ENCODE data around the gene SYNJ1.

Gene SYNJ1

GRCh38 chr21:32712641-32713040 lies 15.2 kb downstream of the SYNJ1 start:
- intact Hi-C loops (cut with DNase I; ENCODE audit: low total_unique reads), result no loop called here
- no peak for DNase-seq
- peaks cover 0 to 13% (median 0%) of the 10 kb centered on the region in 4 donors for H3K4me1 ChIP-seq
- H3K27me3 ChIP-seq, result no peaks in the 10 kb centered on the region
- no peaks in the 10 kb centered on the region for H3K36me3 ChIP-seq
- H3K27ac ChIP-seq, result no peak overlapping the region
- TF ChIP-seq CTCF (IDR thresholded peaks at IDR 0.05), result no peak
- peaks cover 0 to 4% (median 0%) of the 10 kb centered on the region in 3 donors for H3K9me3 ChIP-seq
- H3K4me3 ChIP-seq, result no peak overlapping the region

GRCh38 chr21:32712043-32712442 lies 15.8 kb downstream of the SYNJ1 start:
- Histone ChIP-seq H3K4me1 (peaks cover 0 to 13% (median 0%) of the 10 kb centered on the region in 4 donors), H3K27me3 (no peaks in the 10 kb centered on the region), H3K27ac (no peak overlapping the region), H3K9me3 (peaks cover 0 to 4% (median 0%) of the 10 kb centered on the region in 3 donors), H3K36me3 (no peaks in the 10 kb centered on the region), H3K4me3 (no peak overlapping the region)
- DNase-seq, result no peak
- TF ChIP-seq CTCF (IDR thresholded peaks at IDR 0.05), result no peak
- intact Hi-C loops (cut with DNase I; ENCODE audit: low total_unique reads), result no loop called here

GRCh38 chr21:32710987-32711386 lies 16.8 kb downstream of the SYNJ1 start:
- no peak for TF ChIP-seq CTCF (IDR thresholded peaks at IDR 0.05)
- Histone ChIP-seq H3K4me3 (no peak overlapping the region), H3K36me3 (no peaks in the 10 kb centered on the region), H3K9me3 (no peaks in the 10 kb centered on the region), H3K27me3 (no peaks in the 10 kb centered on the region), H3K4me1 (peaks cover 0 to 13% (median 0%) of the 10 kb centered on the region in 4 donors), H3K27ac (no peak overlapping the region)
- intact Hi-C loops (cut with DNase I; ENCODE audit: low total_unique reads), result no loop called here
- DNase-seq, result no peak

GRCh38 chr21:32710069-32710784 lies 17.6 kb downstream of the SYNJ1 start:
- no peak for DNase-seq
- TF ChIP-seq CTCF (IDR thresholded peaks at IDR 0.05), result no peak
- Histone ChIP-seq H3K27ac (no peak overlapping the region), H3K9me3 (no peaks in the 10 kb centered on the region), H3K36me3 (no peaks in the 10 kb centered on the region), H3K27me3 (no peaks in the 10 kb centered on the region), H3K4me3 (no peak overlapping the region), H3K4me1 (peaks cover 0 to 17% (median 0%) of the 10 kb centered on the region in 4 donors)
- intact Hi-C loops (cut with DNase I; ENCODE audit: low total_unique reads), result no loop called here

GRCh38 chr21:32708069-32708468 lies 19.7 kb downstream of the SYNJ1 start:
- no peaks in the 10 kb centered on the region for H3K36me3 ChIP-seq
- no peaks in the 10 kb centered on the region for H3K9me3 ChIP-seq
- no peak for TF ChIP-seq CTCF (IDR thresholded peaks at IDR 0.05)
- no peak for DNase-seq
- H3K4me3 ChIP-seq, result no peak overlapping the region
- no peaks in the 10 kb centered on the region for H3K27me3 ChIP-seq
- intact Hi-C loops (cut with DNase I; ENCODE audit: low total_unique reads), result no loop called here
- peaks cover 0 to 25% (median 0%) of the 10 kb centered on the region in 4 donors for H3K4me1 ChIP-seq
- H3K27ac ChIP-seq, result no peak overlapping the region
